Natural killer cell (primary cell): Measurements from ENCODE around the gene FUBP3. TPM values are rescaled to one million over a fixed set of nuclear protein-coding genes. Genes with fewer than 3 reads are reported as not detected.

ENCODE experiments used
- ATAC-seq, 3 donors: fragments of 150-1000 bp in 2 of 3; fragments of 200-7000 bp in 1 of 3; cut with Tn5 transposase; 1 replicate in 1 of 3; 2 replicates in 2 of 3; pipeline ENCODE4 v1.10.0; 2021; ENCODE audit warnings: mild to moderate bottlenecking in 2 of 3, moderate library complexity in 2 of 3
- DNase-seq, 2 donors: peaks; one replicate each; pipeline versions ENCODE4 v3.0.0 to v3.0.0-alpha.2; 2013 to 2021; ENCODE audit warnings: mixed read lengths in 1 of 2
- H3K27ac ChIP-seq: one replicate; pipeline ENCODE4 v1.5.1; 2013; ENCODE audit warnings: mild to moderate bottlenecking, low read length
- H3K27me3 ChIP-seq: one replicate; pipeline ENCODE4 v1.6.1; 2013; ENCODE audit warnings: low read length; ENCODE audit not compliant: control insufficient read depth, insufficient read depth
- H3K36me3 ChIP-seq: one replicate; pipeline ENCODE4 v1.6.1; 2013; ENCODE audit warnings: low read length; ENCODE audit not compliant: control insufficient read depth, insufficient read depth
- H3K4me1 ChIP-seq: one replicate; pipeline ENCODE4 v1.6.1; 2013; ENCODE audit warnings: low read length; ENCODE audit not compliant: control insufficient read depth, insufficient read depth
- H3K4me3 ChIP-seq: one replicate; pipeline ENCODE4 v1.5.1; 2013; ENCODE audit warnings: low read length
- H3K9me3 ChIP-seq: one replicate; pipeline ENCODE4 v1.6.1; 2013; ENCODE audit warnings: low read length; ENCODE audit not compliant: control insufficient read depth, insufficient read depth
- H3K27ac Mint-ChIP-seq, 2 donors: one replicate each; pipeline ENCODE4 v1.8.0; 2022; ENCODE audit warnings: mild to moderate bottlenecking in 2 of 2, mixed read lengths in 2 of 2, moderate library complexity in 1 of 2
- H3K27me3 Mint-ChIP-seq, 2 donors: one replicate each; pipeline ENCODE4 v1.8.0; 2022; ENCODE audit warnings: low read depth in 2 of 2, mixed read lengths in 2 of 2
- H3K36me3 Mint-ChIP-seq: one replicate; pipeline ENCODE4 v1.8.0; 2022; ENCODE audit warnings: mixed read lengths
- H3K4me1 Mint-ChIP-seq, 2 donors: one replicate each; pipeline ENCODE4 v1.8.0; 2022; ENCODE audit warnings: mixed read lengths in 2 of 2
- H3K4me3 Mint-ChIP-seq: one replicate; pipeline ENCODE4 v1.8.0; 2022; ENCODE audit warnings: mild to moderate bottlenecking, moderate library complexity, mixed read lengths
- H3K9me3 Mint-ChIP-seq, 2 donors: one replicate each; pipeline ENCODE4 v1.8.0; 2022; ENCODE audit warnings: mixed read lengths in 2 of 2
- WGBS: methylation state at CpG from one replicate; pipeline ENCODE4 v1.1.7; 2013; ENCODE audit warnings: missing lambda C conversion rate; ENCODE audit not compliant: insufficient coverage; 5-methylcytosine and 5-hydroxymethylcytosine counted together
- intact Hi-C: fragments of 100-400 bp; cut with micrococcal nuclease; formaldehyde crosslinking; loops from one replicate; pipeline ENCODE4 v1.14.2; 2022
- total RNA-seq, 4 donors: library from RNA; stranded (reverse); fragments of 120-200 nt in 1 of 4; gene quantifications; one replicate each; pipeline versions ENCODE4 v1.2.3 to v1.2.4, GENCODE V29; 2013 to 2022
- TF ChIP-seq, protein P1 (sequence below): fragments of 200-600 bp; IDR thresholded peaks from one replicate; pipeline ENCODE4 v1.8.0; 2022; ENCODE audit warnings: antibody characterized with exemption

The FUBP3 gene
- total RNA-seq, 3 donors from 2014 or later (not counting 1 experiment from before 2014, with no cell fraction given): 40.8 to 45.2 (median 41.3) TPM

- Mint-ChIP-seq H3K36me3 (peaks cover 9% of the 10 kb centered on the region), H3K9me3 (no peaks in the 10 kb centered on the region), H3K27me3 (no peaks in the 10 kb centered on the region), H3K27ac (no peak overlapping the region), H3K4me3 (no peak overlapping the region), H3K4me1 (no peaks in the 10 kb centered on the region)
- H3K36me3 ChIP-seq: peaks cover 81% of the 10 kb centered on the region
- no peaks in the 10 kb centered on the region for H3K9me3 ChIP-seq
- intact Hi-C loops: no loop called here
- ATAC-seq (no peak), DNase-seq (no peak)
- no peak overlapping the region for H3K4me3 ChIP-seq
- H3K27me3 ChIP-seq: no peaks in the 10 kb centered on the region
- 86% methylated on average over 23 of the region's 23 CpGs for WGBS
- no peaks in the 10 kb centered on the region for H3K4me1 ChIP-seq
- TF ChIP-seq, protein P1, sequence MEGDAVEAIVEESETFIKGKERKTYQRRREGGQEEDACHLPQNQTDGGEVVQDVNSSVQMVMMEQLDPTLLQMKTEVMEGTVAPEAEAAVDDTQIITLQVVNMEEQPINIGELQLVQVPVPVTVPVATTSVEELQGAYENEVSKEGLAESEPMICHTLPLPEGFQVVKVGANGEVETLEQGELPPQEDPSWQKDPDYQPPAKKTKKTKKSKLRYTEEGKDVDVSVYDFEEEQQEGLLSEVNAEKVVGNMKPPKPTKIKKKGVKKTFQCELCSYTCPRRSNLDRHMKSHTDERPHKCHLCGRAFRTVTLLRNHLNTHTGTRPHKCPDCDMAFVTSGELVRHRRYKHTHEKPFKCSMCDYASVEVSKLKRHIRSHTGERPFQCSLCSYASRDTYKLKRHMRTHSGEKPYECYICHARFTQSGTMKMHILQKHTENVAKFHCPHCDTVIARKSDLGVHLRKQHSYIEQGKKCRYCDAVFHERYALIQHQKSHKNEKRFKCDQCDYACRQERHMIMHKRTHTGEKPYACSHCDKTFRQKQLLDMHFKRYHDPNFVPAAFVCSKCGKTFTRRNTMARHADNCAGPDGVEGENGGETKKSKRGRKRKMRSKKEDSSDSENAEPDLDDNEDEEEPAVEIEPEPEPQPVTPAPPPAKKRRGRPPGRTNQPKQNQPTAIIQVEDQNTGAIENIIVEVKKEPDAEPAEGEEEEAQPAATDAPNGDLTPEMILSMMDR: no peak
- no peak overlapping the region for H3K27ac ChIP-seq
Measured at GRCh38 chr9:130627896-130628792, 48.8 kb downstream of the FUBP3 start.

DNA sequence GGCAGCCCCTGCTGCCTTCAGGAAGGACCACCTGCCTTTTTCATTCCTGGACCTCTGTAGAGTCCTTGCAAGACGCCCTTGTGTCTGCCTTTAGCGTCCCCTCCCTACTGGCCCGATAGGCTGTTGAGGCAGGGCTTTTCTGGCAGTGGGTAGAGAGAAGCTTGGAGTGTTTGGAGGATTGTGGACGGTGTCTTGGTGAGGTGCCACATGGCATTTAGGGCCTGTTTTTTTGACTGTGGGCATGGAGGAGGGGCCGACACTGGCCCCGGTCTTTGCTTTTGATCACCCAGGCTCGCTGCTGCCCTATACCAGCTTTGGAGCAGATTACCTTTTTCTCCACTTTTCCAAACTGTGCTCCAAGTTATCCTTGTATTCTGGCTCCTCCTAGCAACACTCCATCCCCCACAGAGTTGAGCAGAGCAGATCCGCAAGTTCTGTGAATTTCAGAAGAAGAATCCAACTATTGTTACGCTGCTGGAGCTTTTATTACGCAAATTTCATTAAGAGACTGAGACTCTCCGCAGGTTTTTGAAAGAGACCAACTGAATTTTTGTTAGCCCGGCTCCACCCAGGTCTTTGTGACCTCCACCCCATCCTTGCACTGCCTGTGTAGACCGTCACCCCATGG lies 50.2 kb downstream of the FUBP3 start:
- DNase-seq: no peak
- Histone ChIP-seq H3K27ac (no peak overlapping the region), H3K27me3 (no peaks in the 10 kb centered on the region), H3K9me3 (no peaks in the 10 kb centered on the region), H3K4me3 (no peak overlapping the region), H3K36me3 (peaks cover 81% of the 10 kb centered on the region), H3K4me1 (no peaks in the 10 kb centered on the region)
- Mint-ChIP-seq H3K36me3 (no peaks in the 10 kb centered on the region), H3K27ac (peak overlapping the region in 1 of 2 donors; percentile 50), H3K27me3 (no peaks in the 10 kb centered on the region), H3K9me3 (no peaks in the 10 kb centered on the region), H3K4me1 (no peaks in the 10 kb centered on the region), H3K4me3 (no peak overlapping the region)
- TF ChIP-seq, protein P1: no peak
- no peak for ATAC-seq
- intact Hi-C loops: no loop called here
- WGBS: 98% methylated on average over 13 of the region's 13 CpGs

DNA sequence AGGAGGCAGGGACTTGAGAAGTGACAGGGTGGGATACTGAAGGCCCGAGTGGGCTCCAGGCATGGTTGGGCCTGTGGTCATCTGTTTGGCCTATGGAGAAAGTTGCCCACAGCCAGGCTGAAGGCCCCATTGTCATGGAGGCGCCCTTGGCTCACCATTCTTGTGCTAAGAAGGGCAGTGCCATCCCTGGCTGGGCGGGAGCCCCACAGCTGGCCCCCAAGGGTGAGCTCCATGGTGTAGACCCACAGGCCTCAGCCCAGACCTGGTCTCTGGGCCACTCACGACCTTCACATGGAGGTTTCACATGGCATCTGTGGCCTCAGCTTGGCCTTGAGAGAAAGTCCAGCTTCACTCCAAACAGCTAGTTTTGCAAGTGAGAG lies 50.7 kb downstream of the FUBP3 start:
- Mint-ChIP-seq H3K27me3 (no peaks in the 10 kb centered on the region), H3K4me1 (no peaks in the 10 kb centered on the region), H3K27ac (peak overlapping the region in 1 of 2 donors; percentile 50), H3K9me3 (no peaks in the 10 kb centered on the region), H3K4me3 (no peak overlapping the region), H3K36me3 (no peaks in the 10 kb centered on the region)
- no peak overlapping the region for H3K27ac ChIP-seq
- H3K4me1 ChIP-seq: no peaks in the 10 kb centered on the region
- no peaks in the 10 kb centered on the region for H3K9me3 ChIP-seq
- TF ChIP-seq, protein P1: no peak
- no peaks in the 10 kb centered on the region for H3K27me3 ChIP-seq
- peaks cover 84% of the 10 kb centered on the region for H3K36me3 ChIP-seq
- intact Hi-C loops: no loop called here
- WGBS: 94% methylated on average over 4 of the region's 4 CpGs
- ATAC-seq (no peak), DNase-seq (no peak)
- H3K4me3 ChIP-seq: no peak overlapping the region
